GM19238 (cell line): ENCODE data around the gene EIPR1.

ENCODE experiments used
- DNase-seq: peaks from one replicate; pipeline ENCODE4 v3.0.0; 2011; ENCODE audit warnings: low spot score; ENCODE audit not compliant: insufficient read length

Gene EIPR1

GRCh38 chr2:3307236-3307635 lies 70.4 kb downstream of the EIPR1 start:
- no peak for DNase-seq

- DNase-seq: no peak
Measured at GRCh38 chr2:3305952-3306351, 71.7 kb downstream of the EIPR1 start.

DNA sequence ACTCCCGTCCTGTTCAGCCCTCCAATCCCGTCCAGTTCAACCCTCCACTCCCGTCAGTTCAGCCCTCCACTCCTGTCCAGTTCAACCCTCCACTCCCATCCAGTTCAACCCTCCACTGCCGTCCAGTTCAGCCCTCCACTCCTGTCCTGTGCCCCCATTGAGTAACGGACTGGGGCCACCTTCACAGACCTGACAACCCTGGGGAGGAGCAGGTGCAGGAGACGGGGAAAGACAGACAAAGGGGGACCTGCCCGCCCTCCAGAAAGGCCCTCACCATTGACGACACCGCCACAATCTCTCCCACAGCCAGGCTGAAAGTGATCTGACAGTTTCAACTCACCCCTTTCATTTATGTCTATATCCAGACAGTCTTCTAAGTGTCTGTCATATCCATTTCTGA lies 72.2 kb downstream of the EIPR1 start:
- no peak for DNase-seq

DNA sequence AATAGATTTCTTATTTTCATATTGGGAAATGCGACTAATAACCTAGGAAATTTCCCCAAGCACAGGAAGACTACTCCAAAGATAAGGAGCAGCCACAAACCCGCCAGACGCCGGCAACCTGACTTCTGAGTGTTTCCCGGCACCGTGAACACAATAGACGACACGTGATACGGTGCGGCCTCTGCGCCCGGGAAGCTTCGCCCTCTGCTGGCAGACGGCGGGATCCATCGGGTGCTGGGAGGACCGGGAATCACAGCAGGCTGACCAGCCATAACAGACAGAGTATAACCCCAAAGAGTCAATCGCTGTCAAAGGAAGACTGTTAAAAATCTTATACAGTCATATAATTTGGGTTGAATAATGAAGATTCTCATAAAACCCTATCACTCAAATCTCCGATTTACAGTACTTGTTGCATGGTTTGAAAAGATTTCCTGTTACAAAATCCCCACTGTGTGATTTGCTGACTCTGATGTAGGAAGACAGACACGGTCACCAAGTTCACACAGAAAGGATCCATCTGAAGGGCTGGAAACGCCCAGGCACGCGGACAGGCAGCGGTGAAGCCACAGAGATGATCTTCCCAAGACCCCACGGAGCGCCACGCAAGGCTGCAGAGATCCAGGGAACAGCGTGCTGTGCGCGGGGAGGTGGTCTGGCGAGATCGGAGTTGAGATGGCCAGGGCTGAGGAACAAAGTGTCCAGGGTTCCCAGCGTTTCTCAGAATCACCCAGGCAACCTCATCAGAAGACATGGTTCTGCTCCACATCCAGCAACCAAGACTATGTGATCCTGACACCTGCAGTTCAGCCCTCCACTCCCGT lies 73.8 kb downstream of the EIPR1 start:
- DNase-seq: peak; percentile 76

- DNase-seq: no peak
Measured at GRCh38 chr2:3302751-3303582, 74.7 kb downstream of the EIPR1 start.

DNA sequence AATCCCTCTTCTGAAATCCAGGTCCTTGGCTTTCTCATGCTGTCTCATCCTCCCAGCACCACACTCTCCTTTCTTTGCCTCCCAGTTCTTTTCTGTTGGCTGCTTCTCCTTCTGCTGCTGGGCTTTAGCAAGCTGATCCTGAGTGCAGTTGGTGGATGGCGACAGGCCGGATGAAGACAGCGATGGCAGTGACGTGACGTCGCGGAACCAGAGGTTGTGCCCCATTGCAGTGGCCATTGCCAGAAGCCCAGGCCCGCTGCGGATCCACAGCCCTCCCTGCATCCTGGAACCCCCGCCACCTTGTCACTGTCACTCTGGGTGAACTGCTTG lies 75.2 kb downstream of the EIPR1 start:
- no peak for DNase-seq

DNA sequence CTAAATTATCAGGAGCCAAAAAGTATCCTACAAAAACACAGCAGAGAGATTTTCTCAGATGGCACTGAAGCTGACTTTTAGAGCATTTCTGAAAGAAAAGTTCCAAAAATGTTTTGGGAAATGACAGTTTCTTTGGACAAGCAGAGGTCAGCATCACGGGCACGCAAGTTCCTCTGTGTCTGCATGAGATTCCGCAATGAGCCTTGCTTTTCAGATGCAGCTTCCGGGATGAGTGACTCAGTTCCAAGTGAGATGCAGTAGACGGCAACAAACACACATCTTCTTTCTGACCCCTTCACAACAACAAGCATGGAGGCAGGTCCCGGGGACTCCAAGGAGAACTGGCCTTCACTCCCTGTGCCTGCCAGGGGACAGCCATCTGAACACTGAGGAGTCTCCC lies 76.6 kb downstream of the EIPR1 start:
- no peak for DNase-seq

DNA sequence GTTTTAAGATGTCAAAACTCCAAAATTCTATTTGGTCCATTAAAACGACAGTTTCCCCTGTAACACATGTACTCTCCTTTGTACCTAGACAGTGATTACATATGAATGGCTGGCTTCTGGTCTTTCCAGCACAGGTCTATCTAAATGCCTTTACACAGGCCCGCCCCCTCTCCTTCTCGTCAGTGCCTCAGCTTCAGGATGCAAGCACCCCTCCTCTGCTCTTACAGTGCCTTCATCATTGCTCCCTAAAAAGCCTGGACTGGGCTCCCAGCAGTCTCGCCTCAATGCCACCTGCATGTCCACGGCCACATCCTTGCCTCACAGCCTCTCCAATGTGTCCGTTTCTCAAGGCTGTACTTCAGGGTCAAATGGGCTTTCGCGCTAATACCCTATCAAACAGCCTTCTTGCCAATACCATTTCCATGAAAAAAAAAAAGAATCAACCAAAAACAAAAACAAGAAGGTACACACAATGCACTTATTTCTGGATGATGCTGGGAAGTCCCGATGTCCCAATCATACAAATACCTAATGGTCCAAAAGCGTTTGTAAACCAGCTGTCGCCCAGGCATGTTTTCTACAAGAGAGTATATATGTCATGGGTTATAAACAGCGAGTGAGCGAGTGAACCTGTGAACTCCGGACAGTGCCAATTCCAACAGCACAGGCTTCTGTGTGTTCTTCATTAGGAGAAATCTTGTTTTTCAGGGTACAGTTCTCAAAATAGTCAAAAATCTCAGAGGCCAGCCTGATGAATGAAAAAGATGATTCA lies 77.2 kb downstream of the EIPR1 start:
- DNase-seq: no peak

- no peak for DNase-seq
Measured at GRCh38 chr2:3299703-3300102, 77.9 kb downstream of the EIPR1 start.

GRCh38 chr2:3299130-3299529 lies 78.5 kb downstream of the EIPR1 start:
- DNase-seq: no peak

- no peak for DNase-seq
Measured at GRCh38 chr2:3298191-3298590, 79.4 kb downstream of the EIPR1 start.

- DNase-seq: no peak
Measured at GRCh38 chr2:3297523-3297922, 80.1 kb downstream of the EIPR1 start.

GRCh38 chr2:3296182-3296972 lies 81.2 kb downstream of the EIPR1 start:
- DNase-seq: no peak

DNA sequence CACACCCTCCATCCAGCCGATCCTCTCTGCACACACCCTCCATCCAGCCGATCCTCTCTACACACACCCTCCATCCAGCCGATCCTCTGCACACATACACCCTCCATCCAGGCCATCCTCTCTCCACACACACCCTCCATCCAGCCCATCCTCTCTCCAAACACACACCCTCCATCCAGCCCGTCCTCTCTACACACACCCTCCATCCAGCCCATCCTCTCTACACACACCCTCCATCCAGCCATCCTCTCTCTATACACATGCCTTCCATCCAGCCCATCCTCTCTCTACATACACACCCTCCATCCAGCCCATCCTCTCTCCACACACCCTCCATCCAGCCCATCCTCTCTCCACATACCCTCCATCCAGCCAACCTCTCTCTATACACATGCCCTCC lies 83.1 kb downstream of the EIPR1 start:
- DNase-seq: no peak

- no peak for DNase-seq
Measured at GRCh38 chr2:3294069-3294468, 83.5 kb downstream of the EIPR1 start.

- no peak for DNase-seq
Measured at GRCh38 chr2:3293221-3293620, 84.4 kb downstream of the EIPR1 start.

- no peak for DNase-seq
Measured at GRCh38 chr2:3292416-3292815, 85.2 kb downstream of the EIPR1 start.

DNA sequence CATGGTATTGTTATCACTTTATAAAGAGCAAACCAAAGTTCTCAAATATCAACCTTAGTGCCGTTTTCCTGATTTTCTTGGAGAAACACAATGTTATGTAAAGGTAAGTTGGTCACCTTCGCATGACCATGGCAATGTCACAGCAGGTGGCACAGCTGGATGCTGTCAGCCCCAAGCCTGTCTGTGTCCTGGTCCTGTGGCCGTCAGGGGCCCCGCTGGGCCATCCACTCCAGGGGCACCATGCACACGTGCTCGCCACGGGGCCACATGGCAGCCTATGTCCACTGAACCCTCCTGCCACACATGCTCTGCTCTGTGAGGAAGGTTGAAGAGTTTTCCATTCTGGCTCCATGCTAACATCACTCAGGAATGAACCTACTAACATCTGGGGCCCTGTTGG lies 85.9 kb downstream of the EIPR1 start:
- no peak for DNase-seq

DNA sequence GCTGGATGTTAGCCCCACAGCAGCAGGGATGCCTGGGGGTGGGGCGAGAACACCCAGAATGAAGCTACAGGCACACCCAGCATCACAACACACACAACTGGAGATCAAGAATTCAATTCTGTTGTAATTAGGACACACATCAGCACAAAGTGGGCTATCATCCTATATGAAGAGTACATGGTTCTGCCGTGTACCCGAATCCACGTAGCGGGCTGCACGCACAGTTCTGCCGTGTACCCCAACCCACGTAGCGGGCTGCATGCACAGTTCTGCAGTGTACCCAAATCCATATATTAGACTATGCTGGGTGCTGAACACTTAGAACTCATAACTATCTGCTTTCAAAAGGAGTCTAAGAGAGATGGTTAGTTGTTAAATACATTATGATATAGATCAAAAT lies 86.5 kb downstream of the EIPR1 start:
- DNase-seq: no peak

- DNase-seq: no peak
Measured at GRCh38 chr2:3290655-3291054, 87.0 kb downstream of the EIPR1 start.

DNA sequence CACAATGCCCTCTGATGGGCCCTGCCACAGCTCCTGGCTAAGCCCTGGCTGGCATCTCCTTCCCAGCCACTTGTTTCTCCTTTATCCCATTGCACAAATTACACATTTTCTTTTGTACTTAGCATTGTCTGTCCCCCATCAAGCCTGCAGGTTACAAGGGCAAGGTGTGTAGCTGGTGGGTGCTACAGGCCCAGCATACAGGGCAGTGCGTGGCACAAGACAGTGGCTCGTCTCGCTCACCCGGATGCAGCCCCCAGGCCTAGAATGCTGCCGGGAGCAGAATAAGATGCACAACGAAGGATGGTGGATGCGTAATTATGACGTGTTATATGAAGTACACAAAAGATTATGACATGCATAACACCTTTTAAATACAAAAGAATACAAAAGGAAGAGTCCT lies 87.6 kb downstream of the EIPR1 start:
- DNase-seq: no peak
